HG03442 (cell line): ENCODE measurements around the gene FATE1.
"Not testable (repeated sequence)": the region's sequence is repeated elsewhere in the genome, so short reads cannot be mapped to it uniquely, and the experiment has no call there.

Experiments
- ATAC-seq: cut with Tn5 transposase; IDR thresholded peaks from one replicate; pipeline ENCODE4 v1.9.1; 2021; ENCODE audit warnings: mild to moderate bottlenecking, moderate library complexity; ENCODE audit not compliant: unreplicated experiment

The FATE1 gene

GRCh38 chrX:151715752-151716151 is at the start of gene FATE1:
TSS of gene FATE1 (plus strand) at chrX:151716035. CDS start at chrX:151716120, 85 bp downstream.
- no peak for ATAC-seq

- no peak for ATAC-seq
Measured at GRCh38 chrX:151675121-151675746, 40.6 kb upstream of the FATE1 start.

GRCh38 chrX:151676196-151676595 is 39.6 kb upstream of the FATE1 start:
- no peak for ATAC-seq

GRCh38 chrX:151679798-151680402 is 35.9 kb upstream of the FATE1 start:
- ATAC-seq, result no peak

GRCh38 chrX:151680805-151681204 is 35.0 kb upstream of the FATE1 start:
- peak; percentile 89 for ATAC-seq

GRCh38 chrX:151687635-151688034 is 28.2 kb upstream of the FATE1 start:
- ATAC-seq, result no peak

GRCh38 chrX:151688695-151689094 is 27.1 kb upstream of the FATE1 start:
- no peak for ATAC-seq

GRCh38 chrX:151692825-151693224 is 23.0 kb upstream of the FATE1 start:
- ATAC-seq, result no peak

- no peak for ATAC-seq
Measured at GRCh38 chrX:151694121-151694520, 21.7 kb upstream of the FATE1 start.

GRCh38 chrX:151694661-151695582 is 20.9 kb upstream of the FATE1 start, which contains the start of gene PRRG3:
TSS of gene PRRG3 (plus strand) at chrX:151695458. CDS start at chrX:151698815, 3,357 bp downstream.
- ATAC-seq, result no peak

GRCh38 chrX:151695583-151696340 is 20.1 kb upstream of the FATE1 start:
- ATAC-seq, result no peak

- not testable (repeated sequence) for ATAC-seq
Measured at GRCh38 chrX:151697082-151697481, 18.8 kb upstream of the FATE1 start.

- ATAC-seq, result no peak
Measured at GRCh38 chrX:151697522-151697921, 18.3 kb upstream of the FATE1 start.

- ATAC-seq, result no peak
Measured at GRCh38 chrX:151698485-151698884, 17.4 kb upstream of the FATE1 start.

- ATAC-seq, result no peak
Measured at GRCh38 chrX:151699746-151700145, 16.1 kb upstream of the FATE1 start.

GRCh38 chrX:151700581-151700980 is 15.3 kb upstream of the FATE1 start:
- no peak for ATAC-seq

- no peak for ATAC-seq
Measured at GRCh38 chrX:151701071-151701470, 14.8 kb upstream of the FATE1 start.

- ATAC-seq, result no peak
Measured at GRCh38 chrX:151701531-151701930, 14.3 kb upstream of the FATE1 start.

GRCh38 chrX:151702026-151702714 is 13.7 kb upstream of the FATE1 start:
- no peak for ATAC-seq

- no peak for ATAC-seq
Measured at GRCh38 chrX:151702741-151703340, 13.0 kb upstream of the FATE1 start.
